ENCODE results near the gene FXYD4. TPM values are rescaled to one million over a fixed set of nuclear protein-coding genes. Genes with fewer than 3 reads are reported as not detected.

The FXYD4 gene
- total RNA-seq, 4 donors from 2014 or later = not detected

DNA sequence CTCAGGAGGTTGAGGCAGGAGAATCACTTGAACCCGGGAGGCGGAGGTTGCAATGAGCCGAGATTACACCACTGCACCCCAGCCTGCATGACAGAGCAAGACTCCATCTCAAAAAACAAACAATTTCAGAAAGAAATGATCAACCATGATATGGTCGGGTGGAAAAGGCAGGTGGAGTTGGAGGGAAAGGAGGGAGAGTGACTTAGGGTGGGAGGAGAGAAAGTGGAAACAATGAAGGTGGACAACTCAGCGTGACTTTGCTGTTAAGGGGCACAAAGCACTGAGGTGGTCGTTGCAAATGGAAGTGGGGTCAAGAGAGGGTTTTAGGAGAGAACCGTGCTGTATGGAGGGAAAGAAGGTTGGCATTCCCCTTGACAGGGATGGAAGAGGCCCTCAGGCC, 30.0 kb upstream of the FXYD4 start:
- no peak overlapping the region for H3K4me3 ChIP-seq (ENCODE audit: low read depth, poor library complexity, severe bottlenecking)
- no peak for TF ChIP-seq POLR2A (IDR thresholded peaks at IDR 0.05)
- WGBS, 2 donors = 87 to 90% methylated on average over 7 of the region's 7 CpGs
- intact Hi-C loops (cut with DNase I; ENCODE audit: low total_unique reads) = loop anchor here (10.0 kb wide), 1 partner anchor 47 kb away; no protein-coding TSS in a partner anchor
- no peak for DNase-seq (ENCODE audit: low spot score in 2 of 2)

DNA sequence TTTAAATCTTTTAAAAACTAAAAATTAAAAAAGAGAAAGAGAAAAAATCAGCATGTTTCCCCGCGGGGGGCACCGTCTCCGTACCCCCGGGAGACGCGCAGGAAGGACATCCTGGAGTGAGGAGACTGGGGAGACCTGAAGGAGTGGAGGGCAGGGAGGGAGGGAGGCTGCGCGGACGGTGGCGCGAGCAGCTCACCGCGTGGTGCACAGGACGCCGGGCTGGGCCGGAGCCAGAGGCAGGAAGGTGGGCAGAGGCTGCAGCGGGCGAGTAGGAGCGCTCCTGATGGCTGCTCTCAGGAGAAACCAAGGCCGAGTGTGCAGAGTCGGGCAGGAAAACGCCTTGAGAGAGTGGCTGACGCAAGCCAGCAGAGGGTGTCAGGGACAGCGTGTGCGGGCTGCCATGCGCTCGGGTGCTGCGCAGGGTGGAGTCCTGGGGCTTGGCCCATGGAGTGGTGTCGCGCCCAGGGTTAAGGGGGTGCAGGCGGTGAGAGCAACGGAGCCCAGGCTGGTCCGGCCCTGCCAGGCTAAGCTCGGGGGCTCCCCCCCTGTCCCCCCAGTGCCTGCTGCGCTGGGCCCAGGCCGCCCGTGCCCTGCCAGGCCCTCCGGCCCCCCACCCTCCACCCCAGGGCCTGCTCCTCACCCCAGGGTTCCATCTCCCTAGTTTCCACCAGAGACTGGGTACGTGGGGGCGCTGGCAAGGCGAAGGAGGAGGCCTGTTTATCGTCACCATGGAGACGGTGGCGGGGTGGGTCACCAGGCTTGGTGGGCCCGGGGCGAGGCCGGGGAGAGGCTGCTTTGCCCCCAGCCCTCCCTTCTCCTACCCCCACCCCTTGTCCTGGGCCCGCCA, 28.9 kb upstream of the FXYD4 start:
- intact Hi-C loops (cut with DNase I; ENCODE audit: low total_unique reads) = loop anchor here (10.0 kb wide), 1 partner anchor 48 kb away; no protein-coding TSS in a partner anchor
- no peak for TF ChIP-seq POLR2A (IDR thresholded peaks at IDR 0.05)
- TF ChIP-seq, protein P1, sequence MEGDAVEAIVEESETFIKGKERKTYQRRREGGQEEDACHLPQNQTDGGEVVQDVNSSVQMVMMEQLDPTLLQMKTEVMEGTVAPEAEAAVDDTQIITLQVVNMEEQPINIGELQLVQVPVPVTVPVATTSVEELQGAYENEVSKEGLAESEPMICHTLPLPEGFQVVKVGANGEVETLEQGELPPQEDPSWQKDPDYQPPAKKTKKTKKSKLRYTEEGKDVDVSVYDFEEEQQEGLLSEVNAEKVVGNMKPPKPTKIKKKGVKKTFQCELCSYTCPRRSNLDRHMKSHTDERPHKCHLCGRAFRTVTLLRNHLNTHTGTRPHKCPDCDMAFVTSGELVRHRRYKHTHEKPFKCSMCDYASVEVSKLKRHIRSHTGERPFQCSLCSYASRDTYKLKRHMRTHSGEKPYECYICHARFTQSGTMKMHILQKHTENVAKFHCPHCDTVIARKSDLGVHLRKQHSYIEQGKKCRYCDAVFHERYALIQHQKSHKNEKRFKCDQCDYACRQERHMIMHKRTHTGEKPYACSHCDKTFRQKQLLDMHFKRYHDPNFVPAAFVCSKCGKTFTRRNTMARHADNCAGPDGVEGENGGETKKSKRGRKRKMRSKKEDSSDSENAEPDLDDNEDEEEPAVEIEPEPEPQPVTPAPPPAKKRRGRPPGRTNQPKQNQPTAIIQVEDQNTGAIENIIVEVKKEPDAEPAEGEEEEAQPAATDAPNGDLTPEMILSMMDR (IDR thresholded peaks at IDR 0.05) = no peak
- 93% methylated on average over 43 to 47 of the region's 49 CpGs for WGBS, 2 donors
- H3K4me3 ChIP-seq (ENCODE audit: low read depth, poor library complexity, severe bottlenecking) = no peak overlapping the region
- DNase-seq (ENCODE audit: low spot score in 2 of 2) = no peak

DNA sequence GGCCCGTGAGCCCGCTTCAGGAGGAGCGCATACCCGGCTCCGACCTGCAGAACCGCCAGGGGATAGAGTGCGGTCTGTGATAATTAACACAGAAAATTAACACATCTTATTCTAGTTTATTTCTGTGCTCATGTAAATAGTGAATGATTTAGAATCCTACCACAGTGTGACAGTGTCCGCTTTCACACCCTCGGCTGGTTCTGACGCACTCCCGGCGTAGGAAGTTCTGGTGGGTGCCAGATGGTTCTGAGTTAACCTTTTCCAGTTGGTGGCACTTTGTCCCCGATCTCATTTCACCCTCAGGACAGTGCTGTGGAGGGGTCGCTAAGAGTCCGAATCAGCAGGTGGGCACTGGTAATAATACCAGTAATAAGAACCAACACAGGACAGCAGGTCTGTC, 28.3 kb upstream of the FXYD4 start:
- no peak overlapping the region for H3K4me3 ChIP-seq (ENCODE audit: low read depth, poor library complexity, severe bottlenecking)
- 91 to 92% methylated on average over 15 of the region's 15 CpGs for WGBS, 2 donors
- intact Hi-C loops (cut with DNase I; ENCODE audit: low total_unique reads) = loop anchor here (10.0 kb wide), 1 partner anchor 48 kb away; no protein-coding TSS in a partner anchor
- DNase-seq (ENCODE audit: low spot score in 2 of 2) = no peak
- TF ChIP-seq, protein P1 (IDR thresholded peaks at IDR 0.05) = no peak
- TF ChIP-seq POLR2A (IDR thresholded peaks at IDR 0.05) = no peak

DNA sequence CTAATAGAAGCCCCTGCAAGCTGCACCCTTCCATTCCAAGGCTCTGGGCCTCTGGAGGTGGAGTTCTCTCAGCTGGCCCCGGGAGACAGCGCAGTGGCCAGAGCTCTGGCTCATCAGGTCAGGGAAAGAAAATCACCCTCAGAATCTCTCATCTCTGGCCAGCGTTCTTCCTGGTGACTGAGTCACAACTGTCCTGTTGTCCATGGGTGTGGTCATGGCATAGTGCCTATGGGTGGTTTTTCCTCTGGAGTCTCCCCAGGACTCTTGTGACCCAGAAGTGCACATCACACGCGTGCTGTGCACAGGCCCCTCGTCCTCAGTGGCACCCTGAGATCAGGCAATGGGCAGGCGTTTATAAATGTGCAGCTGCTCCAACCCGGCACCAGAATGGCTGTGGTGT, 27.4 kb upstream of the FXYD4 start:
- no peak overlapping the region for H3K4me3 ChIP-seq (ENCODE audit: low read depth, poor library complexity, severe bottlenecking)
- TF ChIP-seq, protein P1 (IDR thresholded peaks at IDR 0.05) = no peak
- TF ChIP-seq POLR2A (IDR thresholded peaks at IDR 0.05) = no peak
- 49 to 66% methylated on average over 8 of the region's 8 CpGs for WGBS, 2 donors
- no peak for DNase-seq (ENCODE audit: low spot score in 2 of 2)
- intact Hi-C loops (cut with DNase I; ENCODE audit: low total_unique reads) = loop anchor here (10.0 kb wide), 1 partner anchor 49 kb away; no protein-coding TSS in a partner anchor

DNA sequence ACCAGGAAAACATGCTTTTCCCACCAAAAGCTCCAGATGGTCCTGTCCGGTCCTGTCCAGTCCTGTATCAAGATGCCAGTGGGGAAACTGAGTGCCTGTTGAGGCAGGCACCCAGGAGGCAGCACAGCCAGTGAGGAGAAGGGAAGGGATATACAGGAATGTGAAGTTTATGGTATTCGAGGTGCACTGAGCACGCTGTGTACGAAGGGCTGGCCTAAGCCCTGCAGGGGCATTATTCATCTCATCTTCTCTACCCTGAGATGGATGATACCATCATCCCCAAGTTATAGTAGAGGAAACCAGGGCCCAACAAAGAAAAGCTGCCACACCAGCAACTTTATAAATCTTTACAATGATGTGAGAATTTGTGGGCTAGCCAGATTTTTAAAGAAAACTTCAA, 23.4 kb upstream of the FXYD4 start:
- intact Hi-C loops (cut with DNase I; ENCODE audit: low total_unique reads) = loop anchor here (10.0 kb wide), 1 partner anchor 53 kb away; no protein-coding TSS in a partner anchor

More for the DNA sequence above, 23.4 kb upstream of the FXYD4 start:
- no peak for DNase-seq (ENCODE audit: low spot score in 2 of 2)
- no peak for TF ChIP-seq POLR2A (IDR thresholded peaks at IDR 0.05)
- TF ChIP-seq, protein P1 (IDR thresholded peaks at IDR 0.05) = no peak
- 71 to 84% methylated on average over 4 of the region's 4 CpGs for WGBS, 2 donors
- H3K4me3 ChIP-seq (ENCODE audit: low read depth, poor library complexity, severe bottlenecking) = no peak overlapping the region

All from lower leg skin (tissue), 4 donors.